ENCODE measurements around the gene FGF5.

GRCh38 chr4:80237992-80238391 lies 28.5 kb upstream of the FGF5 start:
- TF ChIP-seq CTCF (IDR thresholded peaks at IDR 0.05; ENCODE audit: low read depth, low read length) = no peak
- no peak for TF ChIP-seq MAX (IDR thresholded peaks at IDR 0.05; ENCODE audit: low read depth, low read length)
- TF ChIP-seq POLR2A (IDR thresholded peaks at IDR 0.05; ENCODE audit: extremely low read depth, insufficient read length) = no peak
